SJSA1 (cell line): ENCODE measurements around the gene SDHB. TPM values are rescaled to one million over a fixed set of nuclear protein-coding genes. Genes with fewer than 3 reads are reported as not detected.

ENCODE experiments used
- DNase-seq, 2 experiments: peaks; one replicate each; pipeline ENCODE4 v3.0.0-alpha.2; 2015 to 2020; ENCODE audit warnings: low spot score in 2 of 2, low read depth in 1 of 2
- H3K27ac ChIP-seq: fragments of 250-450 bp; sonication (Bioruptor Pico); 2 replicates; pipeline ENCODE4 v1.5.1; 2020; ENCODE audit warnings: mild to moderate bottlenecking, moderate library complexity
- H3K27me3 ChIP-seq: fragments of 250-450 bp; sonication (Bioruptor Pico); replicated peaks from 2 replicates; pipeline ENCODE4 v1.5.1; 2020; ENCODE audit warnings: mild to moderate bottlenecking, moderate library complexity
- H3K36me3 ChIP-seq: fragments of 250-450 bp; sonication (Bioruptor Pico); 2 replicates; pipeline ENCODE4 v1.5.1; 2020; ENCODE audit warnings: mild to moderate bottlenecking
- H3K4me1 ChIP-seq: fragments of 250-450 bp; sonication (Bioruptor Pico); replicated peaks from 2 replicates; pipeline ENCODE4 v1.6.1; 2021; ENCODE audit warnings: mild to moderate bottlenecking
- H3K4me3 ChIP-seq: fragments of 250-450 bp; sonication (Bioruptor Pico); 2 replicates; pipeline ENCODE4 v1.5.1; 2020; ENCODE audit warnings: mild to moderate bottlenecking
- H3K9me3 ChIP-seq: fragments of 250-450 bp; sonication (Bioruptor Pico); replicated peaks from 2 replicates; pipeline ENCODE4 v1.5.1; 2020; ENCODE audit warnings: mild to moderate bottlenecking
- total RNA-seq: library from RNA; depleted of rRNA; stranded (reverse); fragments of >200 nt; shearing (Covaris generic); gene quantifications from 2 replicates; pipeline ENCODE4 v1.2.3, GENCODE V29; 2014

Gene SDHB
- total RNA-seq, 1 experiment from 2014 or later, result 219 TPM

DNA sequence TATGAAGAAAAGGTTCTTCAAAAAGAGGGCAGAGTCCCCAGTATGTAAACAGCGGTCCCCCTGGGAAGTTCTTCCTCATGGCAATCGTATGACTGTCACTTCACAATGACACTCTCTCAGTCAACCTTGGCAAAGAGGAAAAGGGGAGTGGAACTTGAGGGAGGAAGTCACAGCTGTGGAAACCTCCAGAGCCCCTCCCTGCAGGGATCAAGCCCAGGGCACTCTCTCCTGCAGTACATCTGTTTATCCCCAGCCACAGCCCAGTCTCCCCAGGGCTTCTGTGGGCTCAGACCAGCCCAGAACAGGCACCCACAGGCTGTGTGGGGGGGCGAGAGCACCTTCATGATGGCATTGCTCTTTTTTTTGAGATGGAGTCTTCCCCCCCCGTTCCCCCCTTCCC lies 44.1 kb downstream of the SDHB start:
- Histone ChIP-seq H3K9me3 (no peaks in the 10 kb centered on the region; the same call in 1 of the 2 replicates), H3K27ac (no peak overlapping the region), H3K36me3 (peaks cover 9% of the 10 kb centered on the region), H3K4me1 (peaks cover 33% of the 10 kb centered on the region), H3K4me3 (no peak overlapping the region), H3K27me3 (no peaks in the 10 kb centered on the region)
- no peak for DNase-seq

DNA sequence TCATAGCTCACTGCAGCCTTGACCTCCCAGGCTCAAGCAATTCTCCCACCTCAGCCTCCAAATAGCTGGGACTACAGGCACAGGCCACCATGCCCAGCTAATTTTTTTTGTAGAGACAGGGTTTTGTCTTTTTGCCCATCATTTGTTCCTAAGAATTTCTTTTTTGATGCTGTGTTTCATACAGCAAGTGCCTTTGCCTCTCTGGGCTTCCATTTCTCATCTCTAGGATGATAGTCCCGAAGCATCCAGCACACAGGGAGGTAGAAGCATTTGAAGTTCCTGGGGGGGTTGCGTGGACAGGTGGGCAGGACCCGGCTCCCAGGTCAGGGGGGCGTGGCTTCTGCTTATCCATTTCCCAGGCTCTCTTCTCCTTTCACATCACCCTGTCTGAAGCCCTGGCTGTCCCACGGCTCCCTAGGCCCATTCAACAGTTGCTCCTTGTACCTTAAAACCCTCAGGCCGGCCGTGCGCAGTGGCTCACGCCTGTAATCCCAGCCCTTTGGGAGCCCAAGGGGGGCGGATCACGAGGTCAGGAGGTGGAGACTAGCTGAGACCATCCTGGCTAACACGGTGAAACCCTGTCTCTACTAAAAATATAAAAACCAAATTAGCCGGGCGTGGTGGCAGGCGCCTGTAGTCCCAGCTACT lies 45.5 kb downstream of the SDHB start:
- H3K4me1 ChIP-seq, result peaks cover 34% of the 10 kb centered on the region
- H3K27me3 ChIP-seq, result no peaks in the 10 kb centered on the region
- no peak for DNase-seq
- H3K36me3 ChIP-seq, result peaks cover 16% of the 10 kb centered on the region
- H3K27ac ChIP-seq, result no peak overlapping the region
- no peak overlapping the region for H3K4me3 ChIP-seq
- no peaks in the 10 kb centered on the region; the same call in 1 of the 2 replicates for H3K9me3 ChIP-seq

DNA sequence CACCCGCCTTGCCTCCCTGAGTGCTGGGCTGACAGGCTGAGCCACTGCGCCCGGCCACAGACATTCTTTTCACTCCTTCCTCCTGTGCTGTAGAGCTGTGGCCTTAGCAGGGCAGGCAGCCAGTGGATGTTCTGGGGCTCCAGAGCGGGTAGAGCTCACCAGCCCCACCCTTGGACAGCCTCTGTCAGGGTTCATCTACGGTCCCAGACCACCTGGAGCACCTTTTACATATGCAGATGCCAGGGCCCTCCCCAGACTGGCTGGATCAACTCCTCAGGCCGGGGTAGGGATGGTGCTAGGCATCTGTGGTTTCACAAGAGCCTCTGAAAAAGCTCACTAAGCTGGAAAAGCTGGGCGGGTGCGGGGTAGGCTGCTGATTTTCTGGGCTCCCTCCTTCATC lies 46.7 kb downstream of the SDHB start:
- peaks cover 27% of the 10 kb centered on the region for H3K36me3 ChIP-seq
- H3K9me3 ChIP-seq, result no peaks in the 10 kb centered on the region; the same call in 1 of the 2 replicates
- no peak overlapping the region for H3K4me3 ChIP-seq
- peaks cover 27% of the 10 kb centered on the region for H3K4me1 ChIP-seq
- H3K27ac ChIP-seq, result no peak overlapping the region
- no peak for DNase-seq
- H3K27me3 ChIP-seq, result no peaks in the 10 kb centered on the region

DNA sequence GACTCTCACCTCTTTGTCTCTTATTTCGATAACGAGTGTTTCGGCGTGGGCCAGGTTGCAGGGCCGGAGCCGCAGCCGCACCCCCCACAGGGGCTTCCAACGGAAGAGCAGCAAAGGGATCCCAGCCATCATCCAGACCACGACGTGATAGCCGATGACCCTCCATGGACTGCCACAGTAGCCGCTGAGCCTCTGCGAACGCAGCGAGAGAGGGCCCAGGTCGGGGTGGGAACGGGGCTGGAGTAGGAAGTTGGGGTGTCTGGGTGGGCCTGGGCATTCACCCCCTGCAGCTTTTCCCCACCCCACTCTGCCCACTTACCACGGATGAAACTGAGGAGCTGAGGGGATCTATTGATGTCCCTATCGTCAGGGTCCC lies 48.5 kb downstream of the SDHB start:
- H3K27ac ChIP-seq, result no peak overlapping the region
- no peaks in the 10 kb centered on the region for H3K9me3 ChIP-seq
- no peak overlapping the region for H3K4me3 ChIP-seq
- DNase-seq, result no peak
- no peaks in the 10 kb centered on the region for H3K27me3 ChIP-seq
- peaks cover 31% of the 10 kb centered on the region for H3K36me3 ChIP-seq
- H3K4me1 ChIP-seq, result peaks cover 10% of the 10 kb centered on the region

DNA sequence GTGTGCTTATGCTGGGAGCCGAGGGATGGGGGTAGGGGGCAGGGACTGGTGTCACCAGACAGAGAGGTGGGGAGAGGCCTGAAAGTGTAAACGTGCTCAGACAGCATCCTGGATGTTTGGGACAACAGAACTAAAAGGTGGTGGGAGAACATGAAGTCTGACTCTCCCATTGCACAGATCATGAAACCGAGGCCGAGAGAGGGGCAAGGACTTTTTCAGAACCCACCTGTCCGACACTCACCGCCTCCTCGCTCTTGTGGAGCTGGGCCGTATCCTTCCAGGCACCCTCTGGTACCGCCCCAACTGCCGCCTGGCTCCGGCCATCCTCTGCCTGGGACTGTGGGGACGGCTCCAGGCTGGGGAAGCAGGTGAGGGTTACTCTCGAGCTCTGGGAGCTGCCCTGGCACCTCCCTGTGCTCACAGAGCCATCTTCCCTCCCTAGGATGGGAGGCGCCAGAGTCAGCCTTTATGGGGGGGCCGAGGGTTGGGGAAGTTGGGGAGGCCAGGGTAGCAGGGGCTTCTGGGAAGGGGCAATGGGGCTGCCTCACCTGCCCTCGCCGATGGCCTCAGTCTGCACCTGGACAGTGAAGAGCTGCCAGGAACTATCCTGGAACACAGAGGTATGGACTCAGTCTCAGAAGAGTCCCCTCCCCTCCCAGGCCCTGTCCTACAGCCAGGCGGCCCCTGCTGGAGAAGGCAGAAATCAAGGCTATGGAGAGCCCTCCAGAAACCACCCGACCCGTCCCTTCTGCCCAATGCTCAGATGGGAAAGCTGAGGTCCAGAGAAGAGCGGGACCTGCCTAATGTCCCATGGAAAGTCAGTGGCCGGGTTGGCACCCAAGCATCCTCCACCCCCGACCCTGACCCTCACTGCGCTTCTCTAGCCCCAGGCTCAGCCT lies 49.1 kb downstream of the SDHB start:
- no peaks in the 10 kb centered on the region for H3K27me3 ChIP-seq
- no peaks in the 10 kb centered on the region for H3K9me3 ChIP-seq
- H3K27ac ChIP-seq, result no peak overlapping the region
- DNase-seq, result no peak
- no peak overlapping the region for H3K4me3 ChIP-seq
- H3K36me3 ChIP-seq, result peaks cover 31% of the 10 kb centered on the region
- peaks cover 8% of the 10 kb centered on the region for H3K4me1 ChIP-seq

DNA sequence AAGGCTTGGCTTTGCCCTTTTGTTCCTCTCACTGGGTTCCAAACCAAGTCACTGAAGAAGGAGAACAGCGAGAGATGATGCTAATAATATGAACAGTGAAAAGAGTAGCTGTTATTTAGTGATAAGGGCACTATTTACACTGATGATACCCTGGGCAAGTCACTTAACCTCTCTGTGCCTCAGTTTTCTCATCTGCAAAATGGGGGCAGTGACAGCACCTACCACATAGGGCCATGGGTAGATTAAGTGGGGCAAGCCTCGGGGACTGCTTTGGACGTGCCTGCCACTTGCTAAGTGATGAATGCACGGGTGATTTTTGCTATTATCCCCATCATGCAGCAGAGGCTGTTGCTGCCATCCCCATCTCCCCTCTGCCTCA lies 51.3 kb downstream of the SDHB start:
- no peak overlapping the region for H3K27ac ChIP-seq
- H3K27me3 ChIP-seq, result no peaks in the 10 kb centered on the region
- no peak overlapping the region for H3K4me3 ChIP-seq
- no peak for DNase-seq
- peaks cover 31% of the 10 kb centered on the region for H3K36me3 ChIP-seq
- H3K9me3 ChIP-seq, result no peaks in the 10 kb centered on the region
- peaks cover 8% of the 10 kb centered on the region for H3K4me1 ChIP-seq

DNA sequence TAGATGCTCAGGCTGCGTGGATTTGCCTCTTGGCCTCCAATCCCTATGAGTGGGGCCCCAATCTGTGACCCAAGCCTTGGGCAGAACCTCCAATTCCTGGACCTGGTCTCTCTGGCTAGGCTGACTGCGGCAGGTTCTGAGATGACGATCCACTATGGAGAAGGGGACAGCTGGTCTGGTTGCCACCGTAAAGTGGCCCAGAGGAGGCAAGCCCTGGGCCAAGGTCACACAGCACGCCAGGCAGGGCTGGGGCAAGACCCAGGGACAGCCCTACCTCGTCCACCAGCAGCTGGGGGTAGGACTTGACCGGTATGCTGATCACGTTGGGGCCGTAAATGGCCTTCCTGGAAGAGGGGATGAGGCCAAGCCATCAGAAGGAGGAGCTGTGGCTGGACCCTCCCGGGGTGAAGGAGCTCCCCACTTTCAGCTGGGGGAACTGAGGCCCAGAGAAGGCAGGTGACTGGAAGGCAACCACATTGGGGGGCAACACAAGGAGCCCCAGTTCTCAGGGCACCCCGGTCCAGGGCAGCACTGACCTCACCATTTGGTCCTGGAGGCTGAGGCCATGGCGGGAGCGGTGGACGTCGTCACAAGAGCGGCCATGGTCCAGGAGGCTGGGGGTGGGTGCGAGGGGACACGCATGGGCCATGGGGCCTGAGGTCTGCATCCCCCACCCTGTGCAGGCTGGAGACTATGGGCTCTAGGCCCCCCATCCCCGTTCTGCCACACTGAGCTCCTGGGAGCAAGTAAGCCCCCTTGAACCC lies 51.9 kb downstream of the SDHB start:
- Histone ChIP-seq H3K36me3 (peaks cover 31% of the 10 kb centered on the region), H3K9me3 (no peaks in the 10 kb centered on the region), H3K4me3 (no peak overlapping the region), H3K27me3 (no peaks in the 10 kb centered on the region), H3K4me1 (peaks cover 8% of the 10 kb centered on the region), H3K27ac (no peak overlapping the region)
- no peak for DNase-seq

DNA sequence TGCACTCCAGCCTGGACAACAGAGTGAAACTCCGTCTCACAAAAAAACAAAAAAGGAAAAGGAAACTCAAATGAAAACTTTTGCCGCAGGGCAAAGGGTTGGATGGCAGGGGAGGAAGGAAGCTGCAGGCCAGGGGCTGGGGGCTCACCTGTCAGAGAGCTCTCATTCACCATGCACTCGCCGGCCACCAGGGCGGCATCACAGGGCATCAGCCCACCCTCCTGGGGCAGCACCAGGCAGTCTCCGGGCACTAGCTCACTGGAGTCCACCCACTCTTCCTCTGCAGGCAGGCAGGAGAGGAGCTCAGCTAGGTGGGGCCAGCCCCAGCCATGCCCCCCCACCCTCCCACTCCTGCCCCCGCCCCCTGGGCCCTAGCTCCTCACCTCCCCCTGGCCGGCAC lies 54.0 kb downstream of the SDHB start:
- no peak for DNase-seq
- Histone ChIP-seq H3K4me3 (no peak overlapping the region), H3K27ac (no peak overlapping the region), H3K4me1 (peaks cover 8% of the 10 kb centered on the region), H3K36me3 (peaks cover 25% of the 10 kb centered on the region), H3K27me3 (no peaks in the 10 kb centered on the region), H3K9me3 (no peaks in the 10 kb centered on the region)

DNA sequence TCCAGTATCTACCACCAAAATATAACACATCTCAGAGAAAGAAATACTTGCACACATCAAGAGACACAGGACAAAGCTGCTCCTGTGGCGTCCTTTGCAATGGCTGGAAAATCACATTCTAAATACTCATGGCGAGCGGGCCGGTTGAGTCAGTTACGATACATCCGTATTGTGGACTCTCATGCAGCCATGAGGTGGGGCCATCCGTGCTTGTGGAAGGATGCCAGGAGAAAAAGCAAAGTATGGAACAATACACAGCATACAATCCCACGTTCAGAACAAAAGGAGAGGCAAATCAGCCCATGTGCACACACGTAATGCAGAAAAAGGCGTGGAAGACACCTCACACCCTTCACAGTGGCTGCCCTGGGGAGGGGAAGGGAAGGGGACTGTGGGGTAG lies 55.2 kb downstream of the SDHB start:
- no peaks in the 10 kb centered on the region for H3K9me3 ChIP-seq
- no peaks in the 10 kb centered on the region for H3K27me3 ChIP-seq
- no peak overlapping the region for H3K27ac ChIP-seq
- H3K4me1 ChIP-seq, result peaks cover 2% of the 10 kb centered on the region
- peaks cover 17% of the 10 kb centered on the region for H3K36me3 ChIP-seq
- DNase-seq, result no peak
- H3K4me3 ChIP-seq, result no peak overlapping the region

DNA sequence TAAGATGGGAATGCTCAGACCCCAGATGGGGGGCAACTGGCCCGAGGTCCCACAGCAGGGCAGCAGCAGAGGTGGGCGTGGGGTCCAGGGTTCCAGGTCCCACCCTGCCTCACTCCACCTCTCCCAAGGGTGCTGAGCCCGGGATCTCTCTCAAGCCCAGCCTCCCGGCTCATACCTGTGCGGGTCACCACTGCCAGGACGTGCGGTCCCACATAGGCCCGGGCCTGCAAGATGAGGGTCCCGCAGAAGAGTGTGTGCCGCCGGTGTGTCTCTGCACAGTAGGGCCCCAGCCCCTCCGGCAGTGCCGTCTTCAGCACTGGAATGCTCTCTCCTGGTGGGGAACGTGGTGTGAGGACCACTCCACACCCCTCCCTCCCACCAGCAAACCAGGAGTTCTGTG lies 57.0 kb downstream of the SDHB start:
- Histone ChIP-seq H3K36me3 (peaks cover 4% of the 10 kb centered on the region), H3K4me3 (no peak overlapping the region), H3K4me1 (no peaks in the 10 kb centered on the region), H3K27me3 (no peaks in the 10 kb centered on the region), H3K9me3 (no peaks in the 10 kb centered on the region), H3K27ac (no peak overlapping the region)
- no peak for DNase-seq

DNA sequence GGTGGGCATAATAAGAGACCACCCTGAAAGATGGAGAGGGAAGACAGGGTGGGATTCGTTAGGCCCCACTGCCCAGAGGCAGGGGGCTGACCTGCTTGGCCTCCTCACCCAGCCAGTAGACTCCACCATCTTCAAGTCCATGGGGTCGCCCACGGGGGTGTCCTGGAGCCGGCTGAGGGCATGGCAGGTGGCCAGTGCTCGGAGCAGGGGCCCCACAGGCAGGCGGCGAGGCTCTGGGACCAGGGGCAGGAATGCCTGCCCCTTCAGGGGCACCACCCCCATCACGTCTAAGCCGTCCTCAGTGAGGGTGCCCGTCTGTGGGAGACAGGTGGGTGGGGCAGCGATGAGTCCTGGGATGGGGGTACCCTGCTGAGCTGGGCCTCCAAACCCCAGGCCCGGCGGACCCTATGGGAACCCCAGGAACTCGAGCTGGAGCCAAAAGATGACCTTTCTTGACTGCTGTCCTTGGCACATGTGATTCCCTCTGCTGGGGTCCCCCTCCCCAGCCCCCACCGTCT lies 60.3 kb downstream of the SDHB start:
- Histone ChIP-seq H3K4me3 (no peak overlapping the region), H3K4me1 (no peaks in the 10 kb centered on the region), H3K9me3 (no peaks in the 10 kb centered on the region), H3K27me3 (no peaks in the 10 kb centered on the region), H3K36me3 (no peaks in the 10 kb centered on the region), H3K27ac (no peak overlapping the region)
- no peak for DNase-seq

DNA sequence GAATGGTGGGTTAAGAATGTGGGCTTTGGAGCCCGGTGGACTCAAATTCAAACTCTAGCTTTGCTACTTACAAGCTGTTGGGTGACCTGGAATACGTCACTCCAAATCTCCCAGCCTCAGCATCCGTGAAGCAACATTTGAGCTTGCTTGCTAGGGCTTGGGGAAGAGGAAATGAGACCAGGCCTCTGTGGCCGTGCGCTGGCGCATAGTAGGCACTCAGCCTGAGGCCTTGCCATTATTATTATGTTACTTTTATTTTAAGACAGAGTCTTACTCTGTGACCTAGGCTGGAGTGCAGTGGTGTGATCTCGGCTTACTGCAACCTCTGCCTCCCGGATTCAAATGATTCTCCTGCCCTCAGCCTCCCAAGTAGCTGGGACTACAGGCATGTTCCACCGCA lies 61.2 kb downstream of the SDHB start:
- no peak overlapping the region for H3K4me3 ChIP-seq
- no peak for DNase-seq
- no peak overlapping the region for H3K27ac ChIP-seq
- H3K4me1 ChIP-seq, result no peaks in the 10 kb centered on the region
- no peaks in the 10 kb centered on the region for H3K36me3 ChIP-seq
- H3K27me3 ChIP-seq, result no peaks in the 10 kb centered on the region
- no peaks in the 10 kb centered on the region for H3K9me3 ChIP-seq

DNA sequence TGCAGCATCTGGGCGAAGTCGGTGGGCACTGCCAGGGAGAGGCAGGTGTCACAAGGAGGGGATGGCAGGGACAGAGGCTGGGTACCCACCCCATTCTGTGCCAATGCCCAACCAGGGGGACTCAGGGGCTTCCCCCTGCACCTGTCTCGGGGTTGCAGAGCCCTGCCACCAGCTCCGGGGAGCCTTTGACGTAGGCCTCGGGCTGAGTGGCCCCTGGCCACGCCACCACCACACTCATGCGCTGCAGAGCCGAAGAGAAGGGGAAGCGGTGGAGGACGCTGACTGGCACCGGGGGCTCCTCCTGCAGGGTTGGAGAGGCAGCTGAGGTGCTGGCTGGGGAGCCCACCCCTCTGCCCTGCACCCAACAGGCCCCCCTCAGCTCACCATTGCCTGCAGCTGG lies 61.7 kb downstream of the SDHB start:
- H3K27me3 ChIP-seq, result no peaks in the 10 kb centered on the region
- no peak overlapping the region for H3K4me3 ChIP-seq
- H3K4me1 ChIP-seq, result no peaks in the 10 kb centered on the region
- no peak overlapping the region for H3K27ac ChIP-seq
- no peaks in the 10 kb centered on the region for H3K9me3 ChIP-seq
- H3K36me3 ChIP-seq, result no peaks in the 10 kb centered on the region
- no peak for DNase-seq

DNA sequence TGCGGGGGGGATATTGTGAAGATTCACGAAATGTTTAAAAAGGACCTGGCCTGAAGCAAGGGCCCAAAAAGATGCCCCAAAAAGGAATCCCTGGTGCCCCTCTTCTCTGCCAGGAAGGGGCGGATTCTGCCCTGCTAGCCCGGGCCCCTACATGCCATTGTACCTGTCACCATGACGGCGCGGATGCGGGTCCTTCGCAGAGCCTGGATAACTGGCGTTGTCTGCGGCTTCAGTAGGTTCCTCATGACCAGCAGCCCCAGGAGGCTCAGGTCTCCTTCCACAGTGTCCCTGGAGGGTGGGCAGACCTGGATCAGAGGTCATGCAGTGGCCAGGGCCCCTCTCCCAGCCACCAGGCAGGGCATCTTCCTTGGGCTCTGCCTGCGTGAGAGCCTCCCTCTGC lies 62.3 kb downstream of the SDHB start:
- no peak overlapping the region for H3K27ac ChIP-seq

More for the DNA sequence above, 62.3 kb downstream of the SDHB start:
- Histone ChIP-seq H3K4me3 (no peak overlapping the region), H3K36me3 (no peaks in the 10 kb centered on the region), H3K9me3 (no peaks in the 10 kb centered on the region), H3K4me1 (no peaks in the 10 kb centered on the region), H3K27me3 (no peaks in the 10 kb centered on the region)
- no peak for DNase-seq
